DMS114 treated with DMSO at 0.1 percent for 48 hours (cell line): ENCODE data around the gene SEMA4C.

ENCODE experiments used
- DNase-seq: peaks from one replicate; lab custom pipeline; 2025; ENCODE audit not compliant: unreplicated experiment; lab: John Stamatoyannopoulos, UW

SEMA4C gene

GRCh38 chr2:96846825-96847224, 23.1 kb downstream of the SEMA4C start:
- DNase-seq: no peak

- no peak for DNase-seq
These were observed 25.5 kb downstream of the SEMA4C start for GRCh38 chr2:96844405-96844808.

GRCh38 chr2:96843538-96844268, 26.2 kb downstream of the SEMA4C start, which contains the start of gene ANKRD23:
Gene ANKRD23 (minus strand): TSS chr2:96844021. CDS start chr2:96843992, 29 bp downstream.
- DNase-seq: no peak

GRCh38 chr2:96842600-96842999, 27.3 kb downstream of the SEMA4C start:
- no peak for DNase-seq

GRCh38 chr2:96841701-96842495, 28.0 kb downstream of the SEMA4C start:
- no peak for DNase-seq

GRCh38 chr2:96839875-96840850, 29.7 kb downstream of the SEMA4C start:
- no peak for DNase-seq

GRCh38 chr2:96839293-96839874, 30.5 kb downstream of the SEMA4C start:
- DNase-seq: no peak

GRCh38 chr2:96838345-96839292, 31.3 kb downstream of the SEMA4C start:
- no peak for DNase-seq

GRCh38 chr2:96837575-96837974, 32.3 kb downstream of the SEMA4C start:
- no peak for DNase-seq

- DNase-seq: no peak
These were observed 34.0 kb downstream of the SEMA4C start for GRCh38 chr2:96835830-96836229.

- no peak for DNase-seq
These were observed 36.9 kb downstream of the SEMA4C start for GRCh38 chr2:96832754-96833507.

GRCh38 chr2:96832408-96832753, 37.5 kb downstream of the SEMA4C start:
- no peak for DNase-seq

- no peak for DNase-seq
These were observed 38.2 kb downstream of the SEMA4C start for GRCh38 chr2:96831679-96832078.

- DNase-seq: no peak
These were observed 39.8 kb downstream of the SEMA4C start for GRCh38 chr2:96830044-96830562.

- no peak for DNase-seq
These were observed 41.0 kb downstream of the SEMA4C start for GRCh38 chr2:96828874-96829273.

- no peak for DNase-seq
These were observed 41.4 kb downstream of the SEMA4C start for GRCh38 chr2:96828436-96828835.

- no peak for DNase-seq
These were observed 43.2 kb downstream of the SEMA4C start for GRCh38 chr2:96826546-96827278.

- no peak for DNase-seq
These were observed 44.8 kb downstream of the SEMA4C start for GRCh38 chr2:96825057-96825456.
